Transverse colon (tissue), 3 donors: ENCODE data around the gene FLYWCH1.

Experiments
- POLR2A ChIP-seq: fragments of 450-650 bp; IDR thresholded peaks from one replicate; pipeline ENCODE4 v1.6.1; 2016; ENCODE audit warnings: antibody characterized with exemption, mild to moderate bottlenecking, moderate library complexity
- POLR2AphosphoS5 ChIP-seq, 3 donors: sonication (generic); formaldehyde crosslinking; IDR thresholded peaks; one replicate each; pipeline ENCODE4 v1.6.1; 2016; ENCODE audit warnings: antibody characterized with exemption in 3 of 3

GRCh38 chr16:2991566-2992261 is 80.0 kb downstream of the FLYWCH1 start:
- TF ChIP-seq POLR2AphosphoS5 (IDR thresholded peaks at IDR 0.05) (no peak), POLR2A (no peak)
